Measurements from ENCODE around the gene CRY2. TPM values are rescaled to one million over a fixed set of nuclear protein-coding genes. Genes with fewer than 3 reads are reported as not detected.
A peak's percentile ranks its signal among the peaks of the same experiment; 100 is the strongest.

Gene CRY2
- total and polyA plus RNA-seq, 2 of the 13 experiments (the other 11 are each of a cell fraction or from before 2014, with no cell fraction given): 10.1 to 12.2 TPM

DNA sequence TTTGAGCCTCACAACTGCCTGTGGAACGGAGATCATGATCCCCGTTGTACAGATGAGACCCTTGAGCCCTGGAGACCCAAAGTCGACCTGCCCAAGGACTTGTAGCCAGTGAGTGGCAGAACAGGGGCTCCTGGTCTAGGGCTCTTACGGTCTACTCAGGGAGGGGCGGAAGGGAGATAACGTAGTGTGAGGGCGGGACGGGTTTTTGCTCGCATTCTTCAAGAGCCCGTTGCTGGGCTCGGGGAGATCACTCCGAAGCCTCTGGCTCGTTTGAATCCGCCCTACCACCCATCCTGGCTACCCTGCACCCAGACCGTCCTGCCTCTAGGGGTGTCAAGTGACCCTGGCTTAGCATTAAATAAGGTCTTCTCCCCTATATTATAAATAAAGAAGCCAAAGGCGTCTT is 639 bp downstream of the CRY2 start (continued):
- TF ChIP-seq, protein P1, sequence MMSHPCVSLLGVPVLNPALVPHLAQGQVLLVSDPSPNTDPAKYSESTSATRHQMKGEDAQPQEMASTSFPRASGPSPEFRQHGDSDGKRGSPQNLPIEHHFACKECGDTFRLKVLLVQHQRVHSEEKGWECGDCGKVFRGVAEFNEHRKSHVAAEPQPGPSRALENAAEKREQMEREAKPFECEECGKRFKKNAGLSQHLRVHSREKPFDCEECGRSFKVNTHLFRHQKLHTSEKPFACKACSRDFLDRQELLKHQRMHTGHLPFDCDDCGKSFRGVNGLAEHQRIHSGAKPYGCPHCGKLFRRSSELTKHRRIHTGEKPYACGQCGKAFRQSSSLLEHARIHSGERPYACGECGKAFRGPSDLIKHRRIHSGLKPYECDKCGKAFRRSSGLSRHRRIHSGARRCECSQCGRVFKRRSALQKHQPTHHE (CRISPR knock-in tag; IDR thresholded peaks at IDR 0.05; ENCODE audit: borderline replicate concordance): no peak
- TF ChIP-seq SMAD1 (CRISPR knock-in tag; IDR thresholded peaks at IDR 0.05; ENCODE audit: borderline replicate concordance, low read depth) (no peak), MAF1 (CRISPR knock-in tag; IDR thresholded peaks at IDR 0.05; ENCODE audit: borderline replicate concordance) (no peak), RFX1 (IDR thresholded peaks at IDR 0.05) (no peak), ZNF780A (CRISPR knock-in tag; IDR thresholded peaks at IDR 0.05) (no peak), ATAD3A (CRISPR knock-in tag; IDR thresholded peaks at IDR 0.05) (no peak), NFIC (IDR thresholded peaks at IDR 0.05; ENCODE audit: low read length) (no peak), MTF2 (CRISPR knock-in tag; IDR thresholded peaks at IDR 0.05; ENCODE audit: borderline replicate concordance) (no peak), KMT2B (CRISPR knock-in tag; IDR thresholded peaks at IDR 0.05) (no peak; the same call in 1 of the 2 replicates), ZNF3 (CRISPR knock-in tag; IDR thresholded peaks at IDR 0.05) (no peak), ZNF703 (CRISPR knock-in tag; IDR thresholded peaks at IDR 0.05; ENCODE audit: borderline replicate concordance) (no peak), ZNF562 (CRISPR knock-in tag; IDR thresholded peaks at IDR 0.05; ENCODE audit: borderline replicate concordance) (no peak), FOSL1 (CRISPR knock-in tag; IDR thresholded peaks at IDR 0.05; ENCODE audit: borderline replicate concordance) (no peak), BORCS8-MEF2B (CRISPR knock-in tag; IDR thresholded peaks at IDR 0.05) (0 out of 2 replicates have a peak, but pooled peaks have one; percentile 10), HOXD1 (CRISPR knock-in tag; IDR thresholded peaks at IDR 0.05) (no peak), BHLHE40 (IDR thresholded peaks at IDR 0.05; ENCODE audit: low read length) (no peak), ZNF329 (CRISPR knock-in tag; IDR thresholded peaks at IDR 0.05; ENCODE audit: low read depth) (no peak), EEA1 (CRISPR knock-in tag; IDR thresholded peaks at IDR 0.05; ENCODE audit: borderline replicate concordance) (no peak), ZNF230 (CRISPR knock-in tag; IDR thresholded peaks at IDR 0.05) (no peak), ZSCAN31 (CRISPR knock-in tag; IDR thresholded peaks at IDR 0.05; ENCODE audit: low read depth) (no peak), NFKB2 (CRISPR knock-in tag; IDR thresholded peaks at IDR 0.05; ENCODE audit: borderline replicate concordance) (no peak), TAF1 (CRISPR knock-in tag; IDR thresholded peaks at IDR 0.05) (no peak), TMF1 (CRISPR knock-in tag; IDR thresholded peaks at IDR 0.05; ENCODE audit: low read depth) (0 out of 2 replicates have a peak, but pooled peaks have one; percentile 30)
- TF ChIP-seq, protein P2, sequence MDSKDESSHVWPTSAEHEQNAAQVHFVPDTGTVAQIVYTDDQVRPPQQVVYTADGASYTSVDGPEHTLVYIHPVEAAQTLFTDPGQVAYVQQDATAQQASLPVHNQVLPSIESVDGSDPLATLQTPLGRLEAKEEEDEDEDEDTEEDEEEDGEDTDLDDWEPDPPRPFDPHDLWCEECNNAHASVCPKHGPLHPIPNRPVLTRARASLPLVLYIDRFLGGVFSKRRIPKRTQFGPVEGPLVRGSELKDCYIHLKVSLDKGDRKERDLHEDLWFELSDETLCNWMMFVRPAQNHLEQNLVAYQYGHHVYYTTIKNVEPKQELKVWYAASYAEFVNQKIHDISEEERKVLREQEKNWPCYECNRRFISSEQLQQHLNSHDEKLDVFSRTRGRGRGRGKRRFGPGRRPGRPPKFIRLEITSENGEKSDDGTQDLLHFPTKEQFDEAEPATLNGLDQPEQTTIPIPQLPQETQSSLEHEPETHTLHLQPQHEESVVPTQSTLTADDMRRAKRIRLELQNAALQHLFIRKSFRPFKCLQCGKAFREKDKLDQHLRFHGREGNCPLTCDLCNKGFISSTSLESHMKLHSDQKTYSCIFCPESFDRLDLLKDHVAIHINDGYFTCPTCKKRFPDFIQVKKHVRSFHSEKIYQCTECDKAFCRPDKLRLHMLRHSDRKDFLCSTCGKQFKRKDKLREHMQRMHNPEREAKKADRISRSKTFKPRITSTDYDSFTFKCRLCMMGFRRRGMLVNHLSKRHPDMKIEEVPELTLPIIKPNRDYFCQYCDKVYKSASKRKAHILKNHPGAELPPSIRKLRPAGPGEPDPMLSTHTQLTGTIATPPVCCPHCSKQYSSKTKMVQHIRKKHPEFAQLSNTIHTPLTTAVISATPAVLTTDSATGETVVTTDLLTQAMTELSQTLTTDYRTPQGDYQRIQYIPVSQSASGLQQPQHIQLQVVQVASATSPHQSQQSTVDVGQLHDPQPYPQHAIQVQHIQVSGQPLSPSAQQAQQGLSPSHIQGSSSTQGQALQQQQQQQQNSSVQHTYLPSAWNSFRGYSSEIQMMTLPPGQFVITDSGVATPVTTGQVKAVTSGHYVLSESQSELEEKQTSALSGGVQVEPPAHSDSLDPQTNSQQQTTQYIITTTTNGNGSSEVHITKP (CRISPR knock-in tag; IDR thresholded peaks at IDR 0.05; ENCODE audit: low read depth): no peak
- TF ChIP-seq, protein P3, sequence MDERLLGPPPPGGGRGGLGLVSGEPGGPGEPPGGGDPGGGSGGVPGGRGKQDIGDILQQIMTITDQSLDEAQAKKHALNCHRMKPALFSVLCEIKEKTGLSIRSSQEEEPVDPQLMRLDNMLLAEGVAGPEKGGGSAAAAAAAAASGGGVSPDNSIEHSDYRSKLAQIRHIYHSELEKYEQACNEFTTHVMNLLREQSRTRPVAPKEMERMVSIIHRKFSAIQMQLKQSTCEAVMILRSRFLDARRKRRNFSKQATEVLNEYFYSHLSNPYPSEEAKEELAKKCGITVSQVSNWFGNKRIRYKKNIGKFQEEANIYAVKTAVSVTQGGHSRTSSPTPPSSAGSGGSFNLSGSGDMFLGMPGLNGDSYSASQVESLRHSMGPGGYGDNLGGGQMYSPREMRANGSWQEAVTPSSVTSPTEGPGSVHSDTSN (CRISPR knock-in tag; IDR thresholded peaks at IDR 0.05): no peak
- TF ChIP-seq, protein P4, sequence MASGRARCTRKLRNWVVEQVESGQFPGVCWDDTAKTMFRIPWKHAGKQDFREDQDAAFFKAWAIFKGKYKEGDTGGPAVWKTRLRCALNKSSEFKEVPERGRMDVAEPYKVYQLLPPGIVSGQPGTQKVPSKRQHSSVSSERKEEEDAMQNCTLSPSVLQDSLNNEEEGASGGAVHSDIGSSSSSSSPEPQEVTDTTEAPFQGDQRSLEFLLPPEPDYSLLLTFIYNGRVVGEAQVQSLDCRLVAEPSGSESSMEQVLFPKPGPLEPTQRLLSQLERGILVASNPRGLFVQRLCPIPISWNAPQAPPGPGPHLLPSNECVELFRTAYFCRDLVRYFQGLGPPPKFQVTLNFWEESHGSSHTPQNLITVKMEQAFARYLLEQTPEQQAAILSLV (CRISPR knock-in tag; IDR thresholded peaks at IDR 0.05; ENCODE audit: borderline replicate concordance): 0 out of 2 replicates have a peak, but pooled peaks have one; percentile 6

Data from HepG2 (cell line).